NOMO-1 treated with dmso at 0.1 percent for 144 hours (cell line): Measurements from ENCODE around the gene NDUFS1.

ENCODE experiments used
- DNase-seq: peaks from one replicate; lab custom pipeline; 2025; ENCODE audit not compliant: unreplicated experiment; lab: John Stamatoyannopoulos, UW

The NDUFS1 gene

DNA sequence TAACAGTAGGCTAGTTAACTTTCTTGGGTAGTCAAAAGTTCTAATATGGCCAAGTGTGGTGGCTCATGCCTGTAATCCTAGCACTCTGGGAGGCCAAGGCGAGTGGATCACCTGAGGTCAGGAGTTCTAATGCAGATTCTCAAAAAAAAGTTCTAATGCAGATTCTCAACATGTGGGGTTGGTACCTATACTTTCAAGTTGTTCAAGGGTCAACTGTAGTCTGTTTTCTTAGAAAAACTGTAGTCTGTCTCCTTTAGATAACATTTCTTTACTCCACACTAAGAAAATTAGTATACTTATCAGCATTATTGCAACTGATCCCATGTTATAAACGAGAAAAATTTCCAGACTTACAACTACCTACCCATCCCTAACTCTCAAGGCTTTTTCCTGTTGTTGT lies 89.8 kb downstream of the NDUFS1 start:
- DNase-seq, result no peak

DNA sequence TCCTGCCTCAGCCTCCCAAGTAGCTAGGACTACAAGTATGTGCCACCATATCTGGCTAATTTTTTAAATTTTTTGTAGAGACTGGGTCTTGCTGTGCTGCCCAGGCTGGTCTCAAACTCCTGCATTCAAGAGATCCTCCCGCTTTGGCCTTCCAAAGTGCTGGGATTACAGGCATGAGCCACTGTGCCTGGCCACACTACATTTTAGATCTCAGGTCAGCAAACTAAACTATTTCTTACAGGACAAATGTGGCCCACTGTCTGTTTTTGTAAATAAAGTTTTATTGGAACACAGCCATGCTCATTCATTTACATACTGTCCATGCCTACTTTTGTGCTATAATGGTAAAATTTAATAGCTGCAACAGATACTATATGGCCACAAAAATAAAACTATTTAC lies 91.0 kb downstream of the NDUFS1 start:
- no peak for DNase-seq
